IMR-90 (cell line): Measurements from ENCODE around the gene GRAMD4. TPM values are rescaled to one million over a fixed set of nuclear protein-coding genes. Genes with fewer than 3 reads are reported as not detected.

Source experiments
- ATAC-seq: fragments of 200-7000 bp; cut with Tn5 transposase; 2 replicates; pipeline ENCODE4 v1.9.1; 2020; ENCODE audit warnings: low read depth, mild to moderate bottlenecking, moderate library complexity
- BruUV-seq: library from RNA; stranded (reverse); fragments of 400-500 nt; replicated peaks from 2 replicates; lab custom pipeline; 2021; lab: Mats Ljungman, UMichigan
- CTCF ChIA-PET: fragments of 300-600 bp; formaldehyde crosslinking; extraction: SDS; loops from one replicate; lab custom pipeline; 2021; ENCODE audit warnings: antibody characterized with exemption; lab: Yijun Ruan, JAX
- POLR2A ChIA-PET: fragments of 300-600 bp; sonication (Branson Sonifier 250); formaldehyde crosslinking; loops from one replicate; lab custom pipeline; 2022; ENCODE audit warnings: antibody characterized with exemption; ENCODE audit not compliant: unreplicated experiment; lab: Charles Lee
- DNase-seq: peaks from one replicate; pipeline ENCODE4 v3.0.0; 2013
- H2AFZ ChIP-seq: replicated peaks from 2 replicates; pipeline ENCODE3; 2013; ENCODE audit warnings: low read length, mild to moderate bottlenecking; ENCODE audit not compliant: poor library complexity
- H2AK5ac ChIP-seq: 2 replicates; pipeline ENCODE4 v1.6.1; 2013; ENCODE audit warnings: low read depth, low read length, inconsistent platforms
- H2AK9ac ChIP-seq: replicated peaks from 2 replicates; pipeline ENCODE3; 2013; ENCODE audit warnings: mild to moderate bottlenecking, low read depth, low read length, moderate library complexity; ENCODE audit not compliant: poor library complexity
- H2BK120ac ChIP-seq: 2 replicates; pipeline ENCODE4 v1.6.1; 2013; ENCODE audit warnings: low read depth, low read length, inconsistent platforms
- H2BK15ac ChIP-seq: 3 replicates; pipeline ENCODE4 v1.6.1; 2013; ENCODE audit warnings: low read depth, low read length, inconsistent platforms
- H2BK20ac ChIP-seq: 2 replicates; pipeline ENCODE4 v1.6.1; 2013; ENCODE audit warnings: low read depth, mild to moderate bottlenecking, inconsistent platforms, low read length, moderate library complexity
- H2BK5ac ChIP-seq: 2 replicates; pipeline ENCODE4 v1.6.1; 2013; ENCODE audit warnings: mild to moderate bottlenecking, low read depth, low read length, inconsistent platforms; ENCODE audit not compliant: poor library complexity, severe bottlenecking
- H3K14ac ChIP-seq: replicated peaks from 2 replicates; pipeline ENCODE4 v1.6.1; 2013; ENCODE audit warnings: low read depth, low read length, inconsistent platforms
- H3K18ac ChIP-seq: 2 replicates; pipeline ENCODE4 v1.6.1; 2013; ENCODE audit warnings: low read depth, low read length, control low read depth
- H3K23ac ChIP-seq: 2 replicates; pipeline ENCODE4 v1.6.1; 2013; ENCODE audit warnings: low read depth, low read length, inconsistent platforms
- H3K27ac ChIP-seq: 2 replicates; pipeline ENCODE4 v1.5.1; 2013; ENCODE audit warnings: mild to moderate bottlenecking, control low read depth, low read length; ENCODE audit not compliant: insufficient read depth
- H3K27me3 ChIP-seq: 2 replicates; pipeline ENCODE4 v1.6.1; 2013; ENCODE audit warnings: low read length; ENCODE audit not compliant: control insufficient read depth, insufficient read depth
- H3K36me3 ChIP-seq: 2 replicates; pipeline ENCODE4 v1.6.1; 2013; ENCODE audit warnings: low read length, mixed read lengths; ENCODE audit not compliant: control insufficient read depth, insufficient read depth
- H3K4ac ChIP-seq: 2 replicates; pipeline ENCODE4 v1.6.1; 2013; ENCODE audit warnings: low read depth, low read length, inconsistent platforms
- H3K4me1 ChIP-seq: 2 replicates; pipeline ENCODE4 v1.6.1; 2013; ENCODE audit warnings: low read length, mixed read lengths; ENCODE audit not compliant: control insufficient read depth, insufficient read depth
- H3K4me2 ChIP-seq: 2 replicates; pipeline ENCODE4 v1.6.1; 2013; ENCODE audit warnings: low read depth, mild to moderate bottlenecking, control low read depth, low read length, moderate library complexity
- H3K4me3 ChIP-seq: 2 replicates; pipeline ENCODE4 v1.5.1; 2013; ENCODE audit warnings: low read depth, mild to moderate bottlenecking, control low read depth, low read length, moderate library complexity; ENCODE audit not compliant: insufficient read depth
- H3K56ac ChIP-seq: 2 replicates; pipeline ENCODE4 v1.6.1; 2013; ENCODE audit warnings: low read length, inconsistent platforms; ENCODE audit not compliant: insufficient read depth; ENCODE audit errors: extremely low read depth
- H3K79me1 ChIP-seq, 2 experiments: 2 replicates each; pipeline ENCODE4 v1.6.1; 2013; ENCODE audit warnings: low read length in 2 of 2, inconsistent platforms in 1 of 2, low read depth in 1 of 2
- H3K9ac ChIP-seq: 2 replicates; pipeline ENCODE4 v1.6.1; 2013; ENCODE audit warnings: low read depth, low read length, control low read depth
- H3K9me1 ChIP-seq: 2 replicates; pipeline ENCODE4 v1.6.1; 2013; ENCODE audit warnings: low read length, inconsistent platforms; ENCODE audit not compliant: insufficient read depth
- H3K9me3 ChIP-seq: 2 replicates; pipeline ENCODE4 v1.6.1; 2013; ENCODE audit warnings: low read length; ENCODE audit not compliant: control insufficient read depth, insufficient read depth
- H4K20me1 ChIP-seq: 2 replicates; pipeline ENCODE4 v1.6.1; 2013; ENCODE audit warnings: low read length, inconsistent platforms; ENCODE audit not compliant: insufficient read depth
- H4K5ac ChIP-seq: 2 replicates; pipeline ENCODE4 v1.6.1; 2013; ENCODE audit warnings: mild to moderate bottlenecking, low read depth, low read length, control low read depth
- H4K8ac ChIP-seq, 2 experiments: 2 replicates each; pipeline ENCODE4 v1.6.1; 2013; ENCODE audit warnings: low read depth in 2 of 2, low read length in 2 of 2, control low read depth in 1 of 2, inconsistent platforms in 1 of 2
- H4K91ac ChIP-seq: 2 replicates; pipeline ENCODE4 v1.6.1; 2013; ENCODE audit warnings: low read depth, low read length, inconsistent platforms; ENCODE audit not compliant: insufficient read depth
- BHLHE40 ChIP-seq: fragments of 150-350 bp; IDR thresholded peaks from 2 replicates; pipeline ENCODE4 v1.6.1; 2016; ENCODE audit warnings: mild to moderate bottlenecking, low read depth, low read length
- CEBPB ChIP-seq: IDR thresholded peaks from 2 replicates; pipeline ENCODE4 v1.6.1; 2012; ENCODE audit warnings: low read depth, low read length, improper control_type of control experiment
- CHD1 ChIP-seq: IDR thresholded peaks from 2 replicates; pipeline ENCODE4 v1.6.1; 2012; ENCODE audit warnings: low read depth, low read length, improper control_type of control experiment
- FOS ChIP-seq: fragments of 150-350 bp; IDR thresholded peaks from 2 replicates; pipeline ENCODE4 v1.6.1; 2016; ENCODE audit warnings: low read depth, low read length
- MAFK ChIP-seq: IDR thresholded peaks from 2 replicates; pipeline ENCODE4 v1.6.1; 2012; ENCODE audit warnings: low read depth, low read length, improper control_type of control experiment
- MAZ ChIP-seq: IDR thresholded peaks from 2 replicates; pipeline ENCODE4 v1.6.1; 2012; ENCODE audit warnings: low read depth, mild to moderate bottlenecking, low read length, improper control_type of control experiment, moderate library complexity, borderline replicate concordance
- MXI1 ChIP-seq: IDR thresholded peaks from 2 replicates; pipeline ENCODE4 v1.6.1; 2012; ENCODE audit warnings: low read depth, mild to moderate bottlenecking, low read length, moderate library complexity, borderline replicate concordance
- NFE2L2 ChIP-seq: fragments of 150-350 bp; IDR thresholded peaks from 2 replicates; pipeline ENCODE4 v1.6.1; 2016; ENCODE audit warnings: low read depth, mild to moderate bottlenecking, low read length
- POLR2A ChIP-seq: IDR thresholded peaks from 2 replicates; pipeline ENCODE4 v1.6.1; 2012; ENCODE audit warnings: mild to moderate bottlenecking, low read depth, low read length
- RAD21 ChIP-seq: IDR thresholded peaks from 2 replicates; pipeline ENCODE4 v1.6.1; 2012; ENCODE audit warnings: low read length, improper control_type of control experiment
- RCOR1 ChIP-seq: IDR thresholded peaks from 2 replicates; pipeline ENCODE4 v1.6.1; 2012; ENCODE audit warnings: mild to moderate bottlenecking, low read length, improper control_type of control experiment; ENCODE audit not compliant: insufficient replicate concordance
- RFX5 ChIP-seq: IDR thresholded peaks from 2 replicates; pipeline ENCODE4 v1.8.0; 2012; ENCODE audit warnings: low read depth, mild to moderate bottlenecking, low read length, moderate library complexity
- SMC3 ChIP-seq: fragments of 150-350 bp; IDR thresholded peaks from 2 replicates; pipeline ENCODE4 v1.6.1; 2016; ENCODE audit warnings: low read depth, mild to moderate bottlenecking, antibody characterized with exemption, low read length, moderate library complexity
- WGBS, 2 experiments: methylation state at CpG; one replicate each; pipeline versions ENCODE4 v1.1.5 to v1.1.7; 2013; ENCODE audit warnings: missing lambda C conversion rate in 2 of 2; ENCODE audit not compliant: insufficient read length in 1 of 2; ENCODE audit errors: extremely low coverage in 2 of 2; 5-methylcytosine and 5-hydroxymethylcytosine counted together
- dilution Hi-C: fragments of 300-500 bp; cut with HindIII; formaldehyde crosslinking; loops from one replicate; pipeline ENCODE4 v1.14.3; 2018; ENCODE audit warnings: low sequenced_read_pairs; ENCODE audit not compliant: unreplicated experiment
- in situ Hi-C: fragments of 300-500 bp; cut with MboI; formaldehyde crosslinking; loops from 3 replicates; pipeline ENCODE4 v1.14.3; 2019; ENCODE audit warnings: low sequenced_read_pairs, inconsistent platforms, mixed read lengths
- intact Hi-C: fragments of 100-400 bp; cut with micrococcal nuclease; formaldehyde crosslinking; loops from 2 replicates; pipeline ENCODE4 v1.10.0; 2022
- polyA plus RNA-seq, 3 experiments: library from polyadenylated mRNA; depleted of rRNA; stranded (reverse); fragments of >200 nt; gene quantifications; 2 replicates each; pipeline ENCODE4 v1.2.3, GENCODE V29; 2012; ENCODE audit warnings: low replicate concordance in 1 of 3
- total RNA-seq: library from RNA; depleted of rRNA; stranded (reverse); fragments of >200 nt; gene quantifications from 2 replicates; pipeline ENCODE4 v1.2.3, GENCODE V29; 2012
- TF ChIP-seq, protein P1 (sequence below): fragments of 150-350 bp; IDR thresholded peaks from 2 replicates; pipeline ENCODE4 v1.6.1; 2017; ENCODE audit warnings: mild to moderate bottlenecking, antibody characterized with exemption, low read length, low read depth
- TF ChIP-seq, protein P2 (sequence below): conservative IDR thresholded peaks from 2 replicates; pipeline ENCODE4 v1.5.1; 2012; ENCODE audit warnings: mild to moderate bottlenecking, low read depth, low read length, improper control_type of control experiment
- TF ChIP-seq, protein P3 (sequence below): fragments of 150-350 bp; IDR thresholded peaks from 2 replicates; pipeline ENCODE4 v1.6.1; 2016; ENCODE audit warnings: low read depth, mild to moderate bottlenecking, low read length, moderate library complexity, borderline replicate concordance

GRAMD4 gene
- total and polyA plus RNA-seq, 2 of the 4 experiments (the other 2 are of a cell fraction): 2.7 to 5.8 TPM

DNA sequence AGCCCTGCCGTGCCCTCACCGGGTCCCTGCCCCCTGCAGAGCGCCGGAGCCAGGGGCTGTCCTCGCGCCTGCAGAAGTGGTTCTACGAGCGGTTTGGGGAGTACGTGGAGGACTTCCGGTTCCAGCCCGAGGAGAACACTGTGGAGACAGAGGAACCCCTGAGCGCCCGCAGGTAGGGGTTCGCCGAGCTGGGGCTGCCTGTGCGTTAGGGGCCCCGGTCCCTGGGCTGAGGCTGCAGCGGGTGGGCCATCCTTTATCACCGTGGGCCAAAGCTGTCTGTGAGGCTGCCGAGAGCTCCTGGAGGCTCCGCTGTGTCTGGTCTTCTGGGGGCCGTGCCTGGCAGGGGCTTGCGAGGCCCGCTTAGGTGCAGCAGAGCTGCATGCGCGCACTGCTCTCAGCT is 42.8 kb downstream of the GRAMD4 start:
- Histone ChIP-seq H2BK120ac (no peak overlapping the region), H3K23ac (no peak overlapping the region), H3K4me3 (no peak overlapping the region), H3K4ac (no peak overlapping the region), H3K4me2 (no peak overlapping the region), H3K36me3 (peaks cover 41% of the 10 kb centered on the region; the same call in 1 of the 2 replicates), H3K14ac (no peak overlapping the region), H3K56ac (no peak overlapping the region), H2AFZ (no peak overlapping the region), H3K18ac (no peak overlapping the region), H4K91ac (no peak overlapping the region), H2BK5ac (no peak overlapping the region), H2BK15ac (no peak overlapping the region), H3K9ac (no peak overlapping the region), H3K4me1 (peaks cover 2% of the 10 kb centered on the region; the same call in 1 of the 2 replicates), H4K8ac (no peak overlapping the region), H3K27me3 (no peaks in the 10 kb centered on the region), H3K9me1 (peaks cover 2% of the 10 kb centered on the region; the same call in 1 of the 2 replicates), H2BK20ac (no peak overlapping the region), H3K79me1 (no peaks in the 10 kb centered on the region), H4K5ac (no peak overlapping the region), H3K27ac (no peak overlapping the region), H2AK5ac (no peak overlapping the region), H3K9me3 (no peaks in the 10 kb centered on the region), H4K20me1 (no peaks in the 10 kb centered on the region; the same call in 1 of the 2 replicates), H2AK9ac (no peak overlapping the region)
- ATAC-seq (no peak), DNase-seq (no peak)
- in situ Hi-C loops: no loop called here
- BruUV-seq: no TSS peak
- ChIA-PET POLR2A (no interaction called here), CTCF (no interaction called here)
- 82% methylated on average over 16 of the region's 26 CpGs; no CpG with 5 or more reads in 1 of the 2 experiments for WGBS, 2 experiments
- TF ChIP-seq RFX5 (no peak), MAZ (no peak), CEBPB (no peak), RCOR1 (no peak), MAFK (no peak), BHLHE40 (no peak), POLR2A (no peak), RAD21 (no peak), FOS (no peak), MXI1 (no peak), NFE2L2 (no peak), CHD1 (no peak), SMC3 (no peak)
- TF ChIP-seq, protein P1, sequence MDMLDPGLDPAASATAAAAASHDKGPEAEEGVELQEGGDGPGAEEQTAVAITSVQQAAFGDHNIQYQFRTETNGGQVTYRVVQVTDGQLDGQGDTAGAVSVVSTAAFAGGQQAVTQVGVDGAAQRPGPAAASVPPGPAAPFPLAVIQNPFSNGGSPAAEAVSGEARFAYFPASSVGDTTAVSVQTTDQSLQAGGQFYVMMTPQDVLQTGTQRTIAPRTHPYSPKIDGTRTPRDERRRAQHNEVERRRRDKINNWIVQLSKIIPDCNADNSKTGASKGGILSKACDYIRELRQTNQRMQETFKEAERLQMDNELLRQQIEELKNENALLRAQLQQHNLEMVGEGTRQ: no peak
- TF ChIP-seq, protein P2, sequence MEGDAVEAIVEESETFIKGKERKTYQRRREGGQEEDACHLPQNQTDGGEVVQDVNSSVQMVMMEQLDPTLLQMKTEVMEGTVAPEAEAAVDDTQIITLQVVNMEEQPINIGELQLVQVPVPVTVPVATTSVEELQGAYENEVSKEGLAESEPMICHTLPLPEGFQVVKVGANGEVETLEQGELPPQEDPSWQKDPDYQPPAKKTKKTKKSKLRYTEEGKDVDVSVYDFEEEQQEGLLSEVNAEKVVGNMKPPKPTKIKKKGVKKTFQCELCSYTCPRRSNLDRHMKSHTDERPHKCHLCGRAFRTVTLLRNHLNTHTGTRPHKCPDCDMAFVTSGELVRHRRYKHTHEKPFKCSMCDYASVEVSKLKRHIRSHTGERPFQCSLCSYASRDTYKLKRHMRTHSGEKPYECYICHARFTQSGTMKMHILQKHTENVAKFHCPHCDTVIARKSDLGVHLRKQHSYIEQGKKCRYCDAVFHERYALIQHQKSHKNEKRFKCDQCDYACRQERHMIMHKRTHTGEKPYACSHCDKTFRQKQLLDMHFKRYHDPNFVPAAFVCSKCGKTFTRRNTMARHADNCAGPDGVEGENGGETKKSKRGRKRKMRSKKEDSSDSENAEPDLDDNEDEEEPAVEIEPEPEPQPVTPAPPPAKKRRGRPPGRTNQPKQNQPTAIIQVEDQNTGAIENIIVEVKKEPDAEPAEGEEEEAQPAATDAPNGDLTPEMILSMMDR: no peak
- TF ChIP-seq, protein P3, sequence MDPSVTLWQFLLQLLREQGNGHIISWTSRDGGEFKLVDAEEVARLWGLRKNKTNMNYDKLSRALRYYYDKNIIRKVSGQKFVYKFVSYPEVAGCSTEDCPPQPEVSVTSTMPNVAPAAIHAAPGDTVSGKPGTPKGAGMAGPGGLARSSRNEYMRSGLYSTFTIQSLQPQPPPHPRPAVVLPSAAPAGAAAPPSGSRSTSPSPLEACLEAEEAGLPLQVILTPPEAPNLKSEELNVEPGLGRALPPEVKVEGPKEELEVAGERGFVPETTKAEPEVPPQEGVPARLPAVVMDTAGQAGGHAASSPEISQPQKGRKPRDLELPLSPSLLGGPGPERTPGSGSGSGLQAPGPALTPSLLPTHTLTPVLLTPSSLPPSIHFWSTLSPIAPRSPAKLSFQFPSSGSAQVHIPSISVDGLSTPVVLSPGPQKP: no peak
- intact Hi-C loops: no loop called here
- dilution Hi-C loops: no loop called here
